Measurements from ENCODE around the gene ASB18. TPM values are rescaled to one million over a fixed set of nuclear protein-coding genes. Genes with fewer than 3 reads are reported as not detected.

The ASB18 gene
- total RNA-seq, 1 donor from 2014 or later, result not detected

DNA sequence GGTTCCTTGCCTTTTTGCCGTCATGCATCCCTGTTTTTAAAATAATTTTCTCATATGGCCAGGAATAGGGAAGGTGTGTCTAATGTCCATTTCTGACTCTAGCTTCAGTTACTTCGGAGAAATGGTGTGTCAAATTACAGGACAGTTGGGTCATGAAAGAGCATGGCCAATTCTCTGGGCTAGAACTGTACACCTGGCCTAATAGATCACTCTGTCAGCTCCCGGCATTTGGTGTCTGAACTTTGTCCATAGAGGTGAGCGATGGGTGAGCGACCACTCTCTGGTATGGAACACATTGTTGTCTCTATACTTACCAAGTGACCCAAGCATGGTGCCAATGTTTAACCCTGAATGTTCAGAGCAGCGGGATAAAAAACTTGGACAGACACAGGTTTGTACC is 38.3 kb upstream of the ASB18 start:
- Histone ChIP-seq H3K4me1 (peaks cover 5% of the 10 kb centered on the region), H3K9me3 (ENCODE audit: low read depth) (no peaks in the 10 kb centered on the region), H3K79me2 (ENCODE audit: low read depth) (no peaks in the 10 kb centered on the region), H3K27ac (no peak overlapping the region), H3K36me3 (no peaks in the 10 kb centered on the region), H3K9ac (no peak overlapping the region), H2AFZ (replicated peaks) (no peak overlapping the region), H3K27me3 (no peaks in the 10 kb centered on the region), H4K20me1 (ENCODE audit: low read depth) (no peaks in the 10 kb centered on the region), H3F3A (ENCODE audit: low read depth) (no peaks in the 10 kb centered on the region), H3K4me3 (no peak overlapping the region), H3K4me2 (no peak overlapping the region)
- H3K36me3 Mint-ChIP-seq, result no peaks in the 10 kb centered on the region
- no peak overlapping the region for H3K27ac Mint-ChIP-seq
- no peak for DNase-seq (ENCODE audit: low spot score)
- peaks cover 20% of the 10 kb centered on the region for H3K4me1 Mint-ChIP-seq
- H3K9me3 Mint-ChIP-seq, result no peaks in the 10 kb centered on the region
- H3K27me3 Mint-ChIP-seq (ENCODE audit: insufficient read depth, low read depth), result peaks cover 5% of the 10 kb centered on the region
- H3K4me3 Mint-ChIP-seq, result no peak overlapping the region
- TF ChIP-seq, protein P1, sequence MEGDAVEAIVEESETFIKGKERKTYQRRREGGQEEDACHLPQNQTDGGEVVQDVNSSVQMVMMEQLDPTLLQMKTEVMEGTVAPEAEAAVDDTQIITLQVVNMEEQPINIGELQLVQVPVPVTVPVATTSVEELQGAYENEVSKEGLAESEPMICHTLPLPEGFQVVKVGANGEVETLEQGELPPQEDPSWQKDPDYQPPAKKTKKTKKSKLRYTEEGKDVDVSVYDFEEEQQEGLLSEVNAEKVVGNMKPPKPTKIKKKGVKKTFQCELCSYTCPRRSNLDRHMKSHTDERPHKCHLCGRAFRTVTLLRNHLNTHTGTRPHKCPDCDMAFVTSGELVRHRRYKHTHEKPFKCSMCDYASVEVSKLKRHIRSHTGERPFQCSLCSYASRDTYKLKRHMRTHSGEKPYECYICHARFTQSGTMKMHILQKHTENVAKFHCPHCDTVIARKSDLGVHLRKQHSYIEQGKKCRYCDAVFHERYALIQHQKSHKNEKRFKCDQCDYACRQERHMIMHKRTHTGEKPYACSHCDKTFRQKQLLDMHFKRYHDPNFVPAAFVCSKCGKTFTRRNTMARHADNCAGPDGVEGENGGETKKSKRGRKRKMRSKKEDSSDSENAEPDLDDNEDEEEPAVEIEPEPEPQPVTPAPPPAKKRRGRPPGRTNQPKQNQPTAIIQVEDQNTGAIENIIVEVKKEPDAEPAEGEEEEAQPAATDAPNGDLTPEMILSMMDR (IDR thresholded peaks at IDR 0.05), result no peak
- no peak for TF ChIP-seq EZH2phosphoT487 (IDR thresholded peaks at IDR 0.05)
- no peak for TF ChIP-seq EZH2 (IDR thresholded peaks at IDR 0.05)

DNA sequence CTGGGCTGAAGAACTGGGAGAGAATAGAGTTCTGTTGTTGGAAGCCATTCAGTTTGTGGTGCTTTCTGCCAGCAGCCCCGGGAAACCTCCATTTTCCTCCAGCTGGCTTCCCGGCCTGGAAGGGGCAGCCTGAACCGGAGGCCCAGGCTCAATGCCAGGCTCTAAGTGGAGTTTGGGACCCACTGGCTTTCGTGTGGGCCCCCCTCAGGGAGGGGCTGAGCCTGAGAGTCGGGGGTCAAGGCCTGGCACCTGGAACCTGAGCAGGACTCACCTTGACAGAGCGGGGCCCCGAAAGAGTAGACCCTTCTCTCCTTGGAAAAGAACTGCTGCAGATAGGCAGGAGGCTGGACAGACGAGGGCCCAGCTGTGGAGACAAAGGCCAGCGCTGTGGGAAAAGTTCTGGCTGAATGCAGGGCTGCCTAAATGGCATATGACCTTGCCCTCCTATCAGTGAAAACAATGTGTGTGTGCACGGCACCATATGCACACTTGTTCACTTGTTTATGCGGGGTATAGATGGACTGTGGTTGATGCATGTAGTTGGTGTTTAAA is 34.8 kb upstream of the ASB18 start:
- Histone ChIP-seq H3F3A (ENCODE audit: low read depth) (no peaks in the 10 kb centered on the region), H3K9me3 (ENCODE audit: low read depth) (no peaks in the 10 kb centered on the region), H4K20me1 (ENCODE audit: low read depth) (no peaks in the 10 kb centered on the region), H3K4me2 (no peak overlapping the region), H3K79me2 (ENCODE audit: low read depth) (no peaks in the 10 kb centered on the region), H3K27me3 (no peaks in the 10 kb centered on the region), H3K4me1 (no peaks in the 10 kb centered on the region), H2AFZ (replicated peaks) (no peak overlapping the region), H3K4me3 (no peak overlapping the region), H3K9ac (no peak overlapping the region), H3K27ac (no peak overlapping the region), H3K36me3 (no peaks in the 10 kb centered on the region)
- Mint-ChIP-seq H3K9me3 (no peaks in the 10 kb centered on the region), H3K27ac (no peak overlapping the region), H3K27me3 (ENCODE audit: insufficient read depth, low read depth) (peaks cover 3% of the 10 kb centered on the region), H3K36me3 (no peaks in the 10 kb centered on the region), H3K4me1 (no peaks in the 10 kb centered on the region), H3K4me3 (no peak overlapping the region)
- TF ChIP-seq EZH2 (IDR thresholded peaks at IDR 0.05), result no peak
- TF ChIP-seq, protein P1 (IDR thresholded peaks at IDR 0.05), result no peak
- no peak for TF ChIP-seq EZH2phosphoT487 (IDR thresholded peaks at IDR 0.05)
- no peak for DNase-seq (ENCODE audit: low spot score)

DNA sequence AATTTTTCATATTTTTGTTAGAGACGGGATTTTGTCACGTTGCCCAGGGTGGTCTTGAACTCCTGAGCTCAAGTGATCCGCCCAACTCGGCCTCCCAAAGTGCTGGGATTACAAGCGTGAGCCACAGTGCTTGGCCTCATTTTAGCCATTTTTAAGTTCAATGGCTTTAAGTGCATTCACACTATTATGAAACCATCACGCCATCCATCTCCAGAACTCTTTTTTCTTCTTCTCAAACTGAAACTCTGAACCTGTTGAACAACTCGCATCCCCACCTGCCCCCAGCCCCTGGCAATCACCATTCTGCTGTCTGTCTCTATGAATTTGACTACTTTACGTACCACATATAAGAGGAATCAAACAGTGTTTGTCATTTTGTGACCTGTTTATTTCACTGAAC is 31.3 kb upstream of the ASB18 start:
- H3K4me1 Mint-ChIP-seq, result no peaks in the 10 kb centered on the region
- DNase-seq (ENCODE audit: low spot score), result no peak

More for the DNA sequence above, 31.3 kb upstream of the ASB18 start:
- Histone ChIP-seq H4K20me1 (ENCODE audit: low read depth) (no peaks in the 10 kb centered on the region), H3K4me3 (no peak overlapping the region), H3K79me2 (ENCODE audit: low read depth) (no peaks in the 10 kb centered on the region), H2AFZ (replicated peaks) (no peak overlapping the region), H3K4me2 (no peak overlapping the region), H3K9me3 (ENCODE audit: low read depth) (no peaks in the 10 kb centered on the region), H3F3A (ENCODE audit: low read depth) (no peaks in the 10 kb centered on the region), H3K27me3 (no peaks in the 10 kb centered on the region), H3K9ac (no peak overlapping the region), H3K36me3 (no peaks in the 10 kb centered on the region), H3K4me1 (no peaks in the 10 kb centered on the region), H3K27ac (no peak overlapping the region)
- no peak overlapping the region for H3K4me3 Mint-ChIP-seq
- H3K27ac Mint-ChIP-seq, result no peak overlapping the region
- H3K9me3 Mint-ChIP-seq, result no peaks in the 10 kb centered on the region
- no peaks in the 10 kb centered on the region for H3K36me3 Mint-ChIP-seq
- TF ChIP-seq, protein P1 (IDR thresholded peaks at IDR 0.05), result no peak
- TF ChIP-seq EZH2phosphoT487 (IDR thresholded peaks at IDR 0.05) (no peak), EZH2 (IDR thresholded peaks at IDR 0.05) (no peak)
- peaks cover 7% of the 10 kb centered on the region for H3K27me3 Mint-ChIP-seq (ENCODE audit: insufficient read depth, low read depth)

Data from neural progenitor cell (in vitro differentiated cells).